GM18867 (cell line): ENCODE measurements around the gene ATAD3C.
"Not testable (repeated sequence)": the region's sequence is repeated elsewhere in the genome, so short reads cannot be mapped to it uniquely, and the experiment has no call there.

Experiments used
- ATAC-seq: cut with Tn5 transposase; IDR thresholded peaks from one replicate; pipeline ENCODE4 v1.9.1; 2021; ENCODE audit warnings: mild to moderate bottlenecking, moderate library complexity; ENCODE audit not compliant: unreplicated experiment

ATAD3C gene

DNA sequence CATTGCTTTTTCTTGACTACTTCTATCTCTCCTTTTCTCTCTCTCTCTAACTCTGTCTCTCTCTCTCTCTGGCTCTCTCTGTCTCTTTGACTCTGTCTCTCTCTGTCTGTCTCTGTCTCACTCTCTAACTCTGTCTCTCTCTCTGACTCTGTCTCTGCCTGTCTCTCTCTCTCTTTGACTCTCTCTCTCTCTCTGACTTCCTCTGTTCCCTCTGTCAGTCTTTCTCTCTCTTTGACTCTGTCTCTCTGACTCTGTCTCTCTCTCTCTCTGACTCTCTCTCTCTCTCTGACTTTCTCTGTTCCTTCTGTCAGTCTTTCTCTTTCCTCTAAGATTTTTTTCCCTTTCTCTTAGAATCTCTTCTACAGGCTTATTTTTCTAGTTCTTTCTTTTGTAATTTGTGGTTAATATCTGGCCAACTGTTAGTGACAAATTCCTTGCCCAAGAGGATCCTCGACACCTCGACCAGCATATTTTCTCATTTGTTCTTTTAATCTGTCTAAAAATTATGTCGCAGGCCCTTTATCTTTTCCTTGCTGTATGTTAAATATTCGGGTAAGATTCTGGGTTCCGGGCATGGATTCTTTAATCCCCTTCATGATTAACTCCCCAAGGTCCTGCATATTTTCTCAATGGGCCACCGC lies at the start of gene ATAD3C:
Gene ATAD3C, plus strand, starts transcription at position 591 of the 641 bp plus-strand sequence. CDS start 995 bp downstream, outside the sequence.
- no peak for ATAC-seq

GRCh38 chr1:1399872-1400575 lies 49.5 kb upstream of the ATAD3C start:
- peak; percentile 3 for ATAC-seq

GRCh38 chr1:1400576-1401456 lies 48.7 kb upstream of the ATAD3C start:
- no peak for ATAC-seq

DNA sequence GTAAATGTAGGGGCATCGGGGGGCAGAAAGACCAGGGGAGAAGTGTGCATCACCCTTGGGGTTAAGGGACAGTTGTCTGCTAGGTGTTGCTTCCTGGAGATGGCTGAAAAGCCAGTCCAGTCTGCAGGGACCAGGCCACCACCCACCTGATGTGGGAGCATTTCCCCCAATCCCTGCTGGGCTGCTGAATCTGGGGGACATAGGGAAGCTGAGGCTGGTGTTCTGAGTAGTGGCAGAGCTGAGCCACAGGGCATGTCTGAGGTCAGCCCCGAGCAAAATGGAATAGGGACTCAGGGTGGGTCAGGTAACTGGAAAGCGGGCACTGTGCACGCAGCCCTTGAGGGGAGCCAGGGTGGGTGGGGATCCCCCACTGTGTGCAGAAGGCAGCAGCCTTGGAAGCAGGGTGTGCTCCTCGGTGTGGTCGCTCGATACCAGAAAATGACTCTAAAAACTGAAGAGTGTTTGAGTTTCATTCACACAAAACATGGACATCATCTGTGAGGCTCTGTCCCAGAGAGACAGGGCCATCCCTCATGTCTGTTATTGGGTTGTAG lies 48.0 kb upstream of the ATAD3C start:
- no peak for ATAC-seq

GRCh38 chr1:1402072-1402900 lies 47.2 kb upstream of the ATAD3C start:
- ATAC-seq = no peak

- not testable (repeated sequence) for ATAC-seq
Measured at GRCh38 chr1:1402901-1403392, 46.5 kb upstream of the ATAD3C start.

- no peak for ATAC-seq
Measured at GRCh38 chr1:1403653-1404052, 45.8 kb upstream of the ATAD3C start.

DNA sequence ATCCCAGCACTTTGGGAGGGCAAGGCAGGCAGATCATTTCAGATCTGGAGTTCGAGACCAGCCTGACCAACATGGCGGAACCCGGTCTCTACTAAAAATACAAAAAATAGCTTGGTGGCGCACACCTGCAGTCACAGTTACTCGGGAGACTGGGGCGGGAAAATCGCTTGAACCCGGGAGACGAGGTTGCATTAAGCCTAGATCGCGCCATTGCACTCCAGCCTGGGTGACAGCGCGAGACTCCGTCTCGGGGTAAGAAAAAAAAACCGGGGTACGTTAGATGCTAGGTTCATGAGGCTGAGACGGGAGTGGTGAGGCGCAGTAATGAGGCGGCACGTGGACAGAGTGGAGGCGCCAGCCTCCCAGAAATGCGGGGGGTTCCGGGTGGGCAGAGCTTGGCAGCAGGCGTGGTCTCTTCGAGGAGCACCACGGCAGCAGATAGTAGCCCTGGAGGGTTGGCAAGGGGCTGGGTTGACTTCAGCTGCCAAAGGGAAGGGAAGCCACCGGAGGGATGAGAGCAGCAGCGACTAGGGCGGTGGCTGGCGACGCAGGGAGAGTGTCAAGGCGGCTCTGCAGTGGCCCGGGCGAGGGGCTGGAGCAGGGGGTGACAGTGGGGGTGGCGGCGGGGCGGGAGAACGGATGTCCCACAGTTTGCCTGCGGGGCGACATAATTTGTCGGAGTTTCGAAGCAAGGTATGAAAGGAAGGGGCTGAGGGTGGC lies 43.2 kb upstream of the ATAD3C start:
- no peak for ATAC-seq

- peak; percentile 92 for ATAC-seq
Measured at GRCh38 chr1:1406821-1407635, 42.5 kb upstream of the ATAD3C start, which contains the start of gene MRPL20. Gene MRPL20, minus strand, starts transcription at chr1:1407293. Its CDS starts 76 bp downstream, at chr1:1407217.

DNA sequence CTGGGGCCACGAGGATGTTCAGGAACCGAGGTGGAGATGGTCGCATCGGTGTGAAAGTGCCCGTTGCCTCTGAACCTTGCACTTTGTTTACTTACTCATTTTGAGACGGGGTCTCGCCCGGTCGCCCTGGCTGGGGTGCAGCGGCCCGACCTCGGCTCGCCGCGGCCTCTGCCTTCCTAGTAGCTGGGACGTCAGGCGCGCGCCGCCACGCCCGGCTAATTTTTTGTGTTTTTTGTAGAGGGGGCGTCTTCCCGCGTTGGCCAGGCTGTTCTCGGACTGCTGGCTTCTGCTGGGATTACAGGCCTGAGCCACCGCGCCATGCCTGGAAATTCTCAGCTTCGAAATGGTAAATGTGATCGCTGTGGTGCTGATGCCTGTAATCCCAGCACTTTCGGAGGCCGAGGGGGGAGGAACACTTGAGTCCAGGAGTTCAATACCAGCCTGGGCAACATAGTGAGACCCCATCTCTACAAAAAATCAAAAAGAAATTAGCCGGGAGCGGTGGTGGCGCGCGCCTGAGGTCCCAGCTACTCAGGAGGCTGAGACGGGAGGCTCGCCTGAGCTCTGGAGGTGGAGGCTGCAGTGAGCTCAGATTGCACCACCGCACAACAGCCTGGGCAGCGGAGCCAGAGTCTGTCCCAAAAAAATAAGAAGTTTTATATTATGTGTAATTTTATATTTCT lies 41.7 kb upstream of the ATAD3C start:
- no peak for ATAC-seq

DNA sequence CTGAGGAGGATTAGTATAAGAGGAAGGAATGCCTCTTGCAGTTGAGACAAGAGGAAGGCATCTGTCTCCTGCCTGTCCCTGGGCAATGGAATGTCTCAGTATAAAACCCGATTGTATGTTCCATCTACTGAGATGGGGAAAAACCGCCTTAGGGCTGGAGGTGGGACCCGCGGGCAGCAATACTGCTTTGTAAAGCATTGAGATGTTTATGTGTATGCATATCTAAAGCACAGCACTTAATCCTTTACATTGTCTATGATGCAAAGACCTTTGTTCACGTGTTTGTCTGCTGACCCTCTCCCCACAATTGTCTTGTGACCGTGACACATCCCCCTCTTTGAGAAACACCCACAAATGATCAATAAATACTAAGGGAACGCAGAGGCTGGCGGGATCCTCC lies 39.3 kb upstream of the ATAD3C start:
- not testable (repeated sequence) for ATAC-seq

GRCh38 chr1:1411626-1412025 lies 37.9 kb upstream of the ATAD3C start:
- no peak for ATAC-seq

- ATAC-seq = not testable (repeated sequence)
Measured at GRCh38 chr1:1412311-1412902, 37.1 kb upstream of the ATAD3C start.

GRCh38 chr1:1415751-1416150 lies 33.7 kb upstream of the ATAD3C start:
- no peak for ATAC-seq

GRCh38 chr1:1417396-1417795 lies 32.1 kb upstream of the ATAD3C start:
- ATAC-seq = not testable (repeated sequence)

- ATAC-seq = not testable (repeated sequence)
Measured at GRCh38 chr1:1417825-1418463, 31.5 kb upstream of the ATAD3C start.
